Gastrocnemius medialis (tissue), 4 donors: ENCODE results near the gene HDGFL2.

ENCODE experiments used
- CTCF ChIP-seq, 5 experiments: fragments of 450-650 bp in 3 of 5; fragments of 200-600 bp in 2 of 5; sonication (generic) in 2 of 5; IDR thresholded peaks in 4 of 5; conservative IDR thresholded peaks in 1 of 5; 1 replicate in 4 of 5; 2 replicates in 1 of 5; pipeline ENCODE4 v1.5.1; 2016 to 2019; ENCODE audit warnings: antibody characterized with exemption in 5 of 5, mild to moderate bottlenecking in 3 of 5, moderate library complexity in 3 of 5
- POLR2A ChIP-seq, 2 donors: fragments of 450-650 bp; IDR thresholded peaks; one replicate each; pipeline ENCODE4 v1.6.1; 2017; ENCODE audit warnings: antibody characterized with exemption in 2 of 2, mild to moderate bottlenecking in 2 of 2, moderate library complexity in 2 of 2

- TF ChIP-seq CTCF (IDR thresholded peaks at IDR 0.05 in 4 of 5, conservative IDR thresholded peaks at IDR 0.05 in 1 of 5) (no peak), POLR2A (IDR thresholded peaks at IDR 0.05) (no peak)
These were observed 56.7 kb downstream of the HDGFL2 start for GRCh38 chr19:4528843-4529242.
